HFF-Myc (cell line): ENCODE measurements around the gene MANSC4.

Experiments used
- DNase-seq: peaks from one replicate; pipeline ENCODE4 v3.0.0-alpha.2; 2011; ENCODE audit warnings: low read depth; ENCODE audit errors: extremely low read depth
- H3K4me3 ChIP-seq: replicated peaks from 2 replicates; pipeline ENCODE4 v1.5.1; 2011; ENCODE audit warnings: low read depth, mild to moderate bottlenecking, control low read depth, low read length
- CTCF ChIP-seq: IDR thresholded peaks from 2 replicates; pipeline ENCODE4 v1.5.1; 2012; ENCODE audit warnings: mild to moderate bottlenecking, low read depth, low read length, control low read depth; ENCODE audit errors: missing control alignments

Gene MANSC4

GRCh38 chr12:27812502-27812901 is 32.5 kb upstream of the MANSC4 start:
- no peak for DNase-seq
- TF ChIP-seq CTCF: no peak
- no peak overlapping the region for H3K4me3 ChIP-seq

- no peak for TF ChIP-seq CTCF
Observed at GRCh38 chr12:27810756-27811155, 30.7 kb upstream of the MANSC4 start.

GRCh38 chr12:27808841-27809240 is 28.8 kb upstream of the MANSC4 start:
- no peak for DNase-seq

More at GRCh38 chr12:27810756-27811155, 30.7 kb upstream of the MANSC4 start:
- no peak for DNase-seq
- H3K4me3 ChIP-seq: no peak overlapping the region

GRCh38 chr12:27807063-27807703 is 27.1 kb upstream of the MANSC4 start:
- TF ChIP-seq CTCF: no peak
- H3K4me3 ChIP-seq: no peak overlapping the region

More at GRCh38 chr12:27808841-27809240, 28.8 kb upstream of the MANSC4 start:
- H3K4me3 ChIP-seq: no peak overlapping the region
- no peak for TF ChIP-seq CTCF

GRCh38 chr12:27806259-27806658 is 26.2 kb upstream of the MANSC4 start:
- H3K4me3 ChIP-seq: no peak overlapping the region
- TF ChIP-seq CTCF: no peak
- DNase-seq: no peak

More at GRCh38 chr12:27807063-27807703, 27.1 kb upstream of the MANSC4 start:
- DNase-seq: no peak

GRCh38 chr12:27805238-27805637 is 25.2 kb upstream of the MANSC4 start:
- no peak for TF ChIP-seq CTCF
- DNase-seq: no peak
- no peak overlapping the region for H3K4me3 ChIP-seq

GRCh38 chr12:27802936-27803335 is 22.9 kb upstream of the MANSC4 start:
- no peak for TF ChIP-seq CTCF
- H3K4me3 ChIP-seq: no peak overlapping the region
- DNase-seq: no peak
